ENCODE measurements around the gene DISP2. TPM values are rescaled to one million over a fixed set of nuclear protein-coding genes. Genes with fewer than 3 reads are reported as not detected.

DISP2 gene
- total RNA-seq, 6 experiments from 2014 or later = 0.06 to 0.71 (median 0.16) TPM

DNA sequence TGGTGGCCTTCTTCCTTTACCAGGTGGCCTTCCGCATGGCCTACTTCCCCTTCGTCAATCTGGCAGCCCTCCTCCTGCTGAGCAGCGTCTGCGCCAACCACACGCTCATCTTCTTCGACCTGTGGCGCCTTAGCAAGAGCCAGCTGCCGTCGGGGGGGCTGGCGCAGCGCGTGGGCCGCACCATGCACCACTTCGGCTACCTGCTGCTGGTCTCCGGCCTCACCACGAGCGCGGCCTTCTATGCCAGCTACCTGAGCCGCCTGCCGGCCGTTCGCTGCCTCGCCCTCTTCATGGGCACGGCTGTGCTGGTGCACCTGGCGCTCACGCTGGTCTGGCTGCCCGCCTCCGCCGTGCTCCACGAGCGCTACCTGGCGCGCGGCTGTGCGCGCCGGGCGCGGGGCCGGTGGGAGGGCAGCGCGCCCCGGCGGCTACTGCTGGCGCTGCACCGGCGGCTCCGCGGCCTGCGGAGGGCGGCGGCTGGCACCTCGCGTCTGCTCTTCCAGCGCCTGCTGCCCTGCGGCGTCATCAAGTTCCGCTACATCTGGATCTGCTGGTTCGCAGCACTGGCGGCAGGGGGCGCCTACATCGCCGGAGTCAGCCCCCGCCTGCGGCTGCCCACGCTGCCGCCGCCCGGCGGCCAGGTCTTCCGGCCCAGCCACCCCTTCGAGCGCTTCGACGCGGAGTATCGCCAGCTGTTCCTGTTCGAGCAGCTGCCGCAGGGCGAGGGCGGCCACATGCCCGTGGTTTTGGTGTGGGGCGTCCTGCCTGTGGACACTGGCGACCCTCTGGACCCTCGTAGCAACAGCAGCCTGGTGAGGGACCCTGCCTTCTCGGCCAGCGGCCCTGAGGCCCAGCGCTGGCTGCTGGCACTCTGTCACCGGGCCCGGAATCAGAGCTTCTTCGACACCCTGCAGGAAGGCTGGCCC, 9.9 kb downstream of the DISP2 start:
- no peak for TF ChIP-seq POLR2A (IDR thresholded peaks at IDR 0.05)
- TF ChIP-seq, protein P1, sequence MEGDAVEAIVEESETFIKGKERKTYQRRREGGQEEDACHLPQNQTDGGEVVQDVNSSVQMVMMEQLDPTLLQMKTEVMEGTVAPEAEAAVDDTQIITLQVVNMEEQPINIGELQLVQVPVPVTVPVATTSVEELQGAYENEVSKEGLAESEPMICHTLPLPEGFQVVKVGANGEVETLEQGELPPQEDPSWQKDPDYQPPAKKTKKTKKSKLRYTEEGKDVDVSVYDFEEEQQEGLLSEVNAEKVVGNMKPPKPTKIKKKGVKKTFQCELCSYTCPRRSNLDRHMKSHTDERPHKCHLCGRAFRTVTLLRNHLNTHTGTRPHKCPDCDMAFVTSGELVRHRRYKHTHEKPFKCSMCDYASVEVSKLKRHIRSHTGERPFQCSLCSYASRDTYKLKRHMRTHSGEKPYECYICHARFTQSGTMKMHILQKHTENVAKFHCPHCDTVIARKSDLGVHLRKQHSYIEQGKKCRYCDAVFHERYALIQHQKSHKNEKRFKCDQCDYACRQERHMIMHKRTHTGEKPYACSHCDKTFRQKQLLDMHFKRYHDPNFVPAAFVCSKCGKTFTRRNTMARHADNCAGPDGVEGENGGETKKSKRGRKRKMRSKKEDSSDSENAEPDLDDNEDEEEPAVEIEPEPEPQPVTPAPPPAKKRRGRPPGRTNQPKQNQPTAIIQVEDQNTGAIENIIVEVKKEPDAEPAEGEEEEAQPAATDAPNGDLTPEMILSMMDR (IDR thresholded peaks at IDR 0.05) = peak; percentile 83 to 99 (median 94)
- WGBS (ENCODE audit: insufficient coverage, low coverage, low lambda C conversion rate, missing lambda C conversion rate) = 40% methylated on average over 9 of the region's 91 CpGs

DNA sequence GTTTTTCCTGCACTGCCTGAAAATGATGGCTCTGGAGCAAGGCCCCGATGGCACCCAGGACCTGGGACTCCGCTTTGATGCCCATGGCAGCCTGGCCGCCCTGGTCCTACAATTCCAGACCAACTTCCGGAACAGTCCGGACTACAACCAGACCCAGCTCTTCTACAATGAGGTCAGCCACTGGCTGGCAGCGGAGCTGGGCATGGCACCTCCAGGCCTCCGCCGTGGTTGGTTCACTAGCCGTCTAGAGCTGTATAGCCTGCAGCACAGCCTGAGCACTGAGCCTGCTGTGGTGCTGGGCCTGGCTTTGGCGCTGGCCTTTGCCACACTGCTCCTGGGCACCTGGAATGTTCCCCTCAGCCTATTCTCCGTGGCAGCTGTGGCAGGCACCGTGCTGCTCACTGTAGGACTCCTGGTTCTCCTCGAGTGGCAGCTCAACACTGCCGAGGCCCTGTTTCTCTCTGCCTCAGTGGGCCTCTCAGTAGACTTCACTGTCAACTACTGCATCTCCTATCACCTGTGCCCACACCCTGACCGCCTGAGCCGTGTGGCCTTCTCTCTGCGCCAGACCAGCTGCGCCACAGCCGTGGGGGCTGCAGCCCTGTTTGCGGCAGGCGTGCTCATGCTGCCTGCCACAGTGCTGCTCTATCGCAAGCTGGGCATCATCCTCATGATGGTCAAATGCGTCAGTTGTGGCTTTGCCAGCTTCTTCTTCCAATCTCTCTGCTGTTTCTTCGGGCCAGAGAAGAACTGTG, 10.9 kb downstream of the DISP2 start:
- intact Hi-C loops (cut with DNase I) = loop anchor here in 1 of 2 donors (10.0 kb wide), 1 partner anchor 46 kb away; no protein-coding TSS in a partner anchor
- no peak for DNase-seq
- TF ChIP-seq POLR2A (IDR thresholded peaks at IDR 0.05) = no peak
- TF ChIP-seq, protein P1 (IDR thresholded peaks at IDR 0.05) = no peak

More for the DNA sequence above, 9.9 kb downstream of the DISP2 start:
- DNase-seq = peak; percentile 87 to 94 (median 89)
- peak; percentile 79 to 87 (median 83) for ATAC-seq
- Histone ChIP-seq H3K9me3 (no peaks in the 10 kb centered on the region), H3K27ac (peak overlapping the region in 2 of 3 donors; percentile 78 to 79), H3K36me3 (no peaks in the 10 kb centered on the region), H3K27me3 (no peaks in the 10 kb centered on the region), H3K4me1 (peaks cover 0 to 16% (median 8%) of the 10 kb centered on the region in 4 donors), H3K4me3 (peak overlapping the region in 1 of 3 donors; percentile 39)
- intact Hi-C loops (cut with DNase I) = loop anchor here in 1 of 2 donors (10.0 kb wide), 1 partner anchor 47 kb away; no protein-coding TSS in a partner anchor

DNA sequence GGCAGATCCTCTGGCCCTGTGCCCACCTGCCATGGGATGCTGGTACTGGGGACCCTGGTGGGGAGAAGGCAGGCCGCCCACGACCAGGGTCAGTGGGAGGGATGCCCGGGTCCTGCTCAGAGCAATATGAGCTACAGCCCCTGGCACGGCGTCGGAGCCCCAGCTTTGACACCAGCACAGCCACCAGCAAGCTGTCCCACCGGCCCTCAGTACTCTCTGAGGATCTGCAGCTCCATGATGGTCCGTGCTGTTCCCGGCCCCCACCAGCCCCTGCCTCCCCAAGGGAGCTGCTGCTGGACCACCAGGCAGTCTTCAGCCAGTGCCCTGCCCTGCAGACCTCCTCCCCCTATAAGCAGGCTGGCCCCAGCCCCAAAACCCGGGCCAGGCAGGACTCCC, 11.5 kb downstream of the DISP2 start:
- WGBS (ENCODE audit: insufficient coverage, low coverage, low lambda C conversion rate, missing lambda C conversion rate) = no CpG with 5 or more reads among the region's 10 CpGs
- intact Hi-C loops (cut with DNase I) = loop anchor here in 1 of 2 donors (10.0 kb wide), 1 partner anchor 45 kb away; no protein-coding TSS in a partner anchor

More for the DNA sequence above, 10.9 kb downstream of the DISP2 start:
- Histone ChIP-seq H3K27ac (no peak overlapping the region), H3K4me1 (peaks cover 0 to 16% (median 8%) of the 10 kb centered on the region in 4 donors), H3K9me3 (no peaks in the 10 kb centered on the region), H3K36me3 (no peaks in the 10 kb centered on the region), H3K4me3 (no peak overlapping the region), H3K27me3 (no peaks in the 10 kb centered on the region)
- no peak for ATAC-seq
- 98% methylated on average over 7 of the region's 24 CpGs for WGBS (ENCODE audit: insufficient coverage, low coverage, low lambda C conversion rate, missing lambda C conversion rate)

DNA sequence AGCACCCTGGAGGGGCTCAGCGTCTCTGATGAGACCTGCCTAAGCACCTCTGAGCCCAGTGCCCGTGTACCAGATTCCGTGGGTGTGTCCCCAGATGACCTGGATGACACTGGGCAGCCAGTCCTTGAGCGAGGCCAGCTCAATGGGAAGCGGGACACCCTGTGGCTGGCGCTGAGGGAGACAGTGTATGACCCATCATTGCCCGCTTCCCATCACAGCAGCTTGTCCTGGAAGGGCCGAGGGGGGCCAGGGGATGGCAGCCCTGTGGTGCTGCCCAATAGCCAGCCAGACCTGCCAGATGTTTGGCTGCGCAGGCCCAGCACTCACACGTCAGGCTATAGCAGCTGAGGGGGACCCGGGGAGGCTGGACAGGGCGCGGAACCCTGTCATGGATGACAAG, 12.0 kb downstream of the DISP2 start:
- 50% methylated on average over 2 of the region's 13 CpGs for WGBS (ENCODE audit: insufficient coverage, low coverage, low lambda C conversion rate, missing lambda C conversion rate)
- H3K27ac ChIP-seq = no peak overlapping the region
- DNase-seq (no peak), ATAC-seq (no peak)
- H3K9me3 ChIP-seq = no peaks in the 10 kb centered on the region
- TF ChIP-seq, protein P1 (IDR thresholded peaks at IDR 0.05) = no peak
- TF ChIP-seq POLR2A (IDR thresholded peaks at IDR 0.05) = no peak
- H3K36me3 ChIP-seq = no peaks in the 10 kb centered on the region
- H3K27me3 ChIP-seq = no peaks in the 10 kb centered on the region
- H3K4me1 ChIP-seq = peaks cover 0 to 16% (median 8%) of the 10 kb centered on the region in 4 donors
- no peak overlapping the region for H3K4me3 ChIP-seq
- intact Hi-C loops (cut with DNase I) = loop anchor here in 1 of 2 donors (10.0 kb wide), 1 partner anchor 45 kb away; no protein-coding TSS in a partner anchor

More for the DNA sequence above, 11.5 kb downstream of the DISP2 start:
- Histone ChIP-seq H3K4me3 (no peak overlapping the region), H3K4me1 (peaks cover 0 to 16% (median 8%) of the 10 kb centered on the region in 4 donors), H3K9me3 (no peaks in the 10 kb centered on the region), H3K27ac (no peak overlapping the region), H3K27me3 (no peaks in the 10 kb centered on the region), H3K36me3 (no peaks in the 10 kb centered on the region)
- DNase-seq = no peak
- TF ChIP-seq POLR2A (IDR thresholded peaks at IDR 0.05) = no peak
- TF ChIP-seq, protein P1 (IDR thresholded peaks at IDR 0.05) = no peak
- ATAC-seq = no peak
